HG02588 (cell line): Measurements from ENCODE around the gene TNS3.

Experiments
- ATAC-seq: cut with Tn5 transposase; IDR thresholded peaks from one replicate; pipeline ENCODE4 v1.9.1; 2021; ENCODE audit warnings: mild to moderate bottlenecking, moderate library complexity; ENCODE audit not compliant: unreplicated experiment

The TNS3 gene

GRCh38 chr7:47509571-47509970 lies 72.3 kb downstream of the TNS3 start:
- ATAC-seq: no peak

GRCh38 chr7:47508389-47509380 lies 73.2 kb downstream of the TNS3 start:
- no peak for ATAC-seq

- no peak for ATAC-seq
Measured at GRCh38 chr7:47507522-47507921, 74.4 kb downstream of the TNS3 start.

- no peak for ATAC-seq
Measured at GRCh38 chr7:47506382-47507339, 75.2 kb downstream of the TNS3 start.

- ATAC-seq: no peak
Measured at GRCh38 chr7:47505312-47506007, 76.5 kb downstream of the TNS3 start.

- no peak for ATAC-seq
Measured at GRCh38 chr7:47504551-47505311, 77.2 kb downstream of the TNS3 start.

GRCh38 chr7:47503281-47503680 lies 78.6 kb downstream of the TNS3 start:
- ATAC-seq: no peak

GRCh38 chr7:47502240-47502877 lies 79.6 kb downstream of the TNS3 start:
- ATAC-seq: no peak

GRCh38 chr7:47501406-47501805 lies 80.5 kb downstream of the TNS3 start:
- ATAC-seq: no peak

- ATAC-seq: no peak
Measured at GRCh38 chr7:47500103-47500563, 81.8 kb downstream of the TNS3 start.

GRCh38 chr7:47498229-47499056 lies 83.5 kb downstream of the TNS3 start:
- ATAC-seq: no peak

GRCh38 chr7:47497367-47498096 lies 84.4 kb downstream of the TNS3 start:
- peak; percentile 91 for ATAC-seq

- no peak for ATAC-seq
Measured at GRCh38 chr7:47496666-47497065, 85.2 kb downstream of the TNS3 start.

GRCh38 chr7:47496056-47496665 lies 85.8 kb downstream of the TNS3 start:
- ATAC-seq: no peak

GRCh38 chr7:47493976-47494911 lies 87.7 kb downstream of the TNS3 start:
- ATAC-seq: no peak

- no peak for ATAC-seq
Measured at GRCh38 chr7:47492716-47493325, 89.1 kb downstream of the TNS3 start.
